Measurements from ENCODE around the gene QSOX2.
A peak's percentile ranks its signal among the peaks of the same experiment; 100 is the strongest.

The QSOX2 gene

GRCh38 chr9:136172412-136173079 is 73.1 kb downstream of the QSOX2 start:
- DNase-seq (ENCODE audit: low spot score), result no peak

- DNase-seq (ENCODE audit: low spot score), result no peak
Observed at GRCh38 chr9:136171801-136172411, 73.7 kb downstream of the QSOX2 start.

- no peak for DNase-seq (ENCODE audit: low spot score)
Observed at GRCh38 chr9:136171009-136171800, 74.4 kb downstream of the QSOX2 start.

- DNase-seq (ENCODE audit: low spot score), result peak; percentile 93
Observed at GRCh38 chr9:136170006-136170901, 75.4 kb downstream of the QSOX2 start.

- DNase-seq (ENCODE audit: low spot score), result no peak
Observed at GRCh38 chr9:136169495-136169894, 76.1 kb downstream of the QSOX2 start.

- DNase-seq (ENCODE audit: low spot score), result no peak
Observed at GRCh38 chr9:136163248-136163850, 82.3 kb downstream of the QSOX2 start.

- DNase-seq (ENCODE audit: low spot score), result no peak
Observed at GRCh38 chr9:136160995-136161610, 84.5 kb downstream of the QSOX2 start.

GRCh38 chr9:136160381-136160841 is 85.2 kb downstream of the QSOX2 start:
- no peak for DNase-seq (ENCODE audit: low spot score)

- DNase-seq (ENCODE audit: low spot score), result no peak
Observed at GRCh38 chr9:136159851-136160250, 85.8 kb downstream of the QSOX2 start.

GRCh38 chr9:136157477-136158265 is 87.9 kb downstream of the QSOX2 start:
- no peak for DNase-seq (ENCODE audit: low spot score)

Data from D341Med (cell line).